Trophoblast cell (in vitro differentiated cells and primary cell): ENCODE measurements around the gene PIK3R5.
A peak's percentile ranks its signal among the peaks of the same experiment; 100 is the strongest.

Experiments
- DNase-seq, 2 donors: peaks; one replicate each; pipeline ENCODE4 v3.0.0-alpha.2; 2016
- H2AFZ ChIP-seq: 2 replicates; pipeline ENCODE4 v1.6.1; 2013; ENCODE audit warnings: low read length, moderate library complexity, mild to moderate bottlenecking; ENCODE audit not compliant: insufficient read depth, poor library complexity
- H2AK5ac ChIP-seq: 2 replicates; pipeline ENCODE4 v1.6.1; 2013; ENCODE audit warnings: mild to moderate bottlenecking, low read length
- H2BK120ac ChIP-seq: 2 replicates; pipeline ENCODE4 v1.6.1; 2013; ENCODE audit warnings: low read length, mild to moderate bottlenecking, moderate library complexity; ENCODE audit not compliant: insufficient read depth, poor library complexity
- H2BK12ac ChIP-seq: 2 replicates; pipeline ENCODE4 v1.6.1; 2013; ENCODE audit warnings: mild to moderate bottlenecking, low read length, moderate library complexity
- H2BK5ac ChIP-seq: 2 replicates; pipeline ENCODE4 v1.6.1; 2013; ENCODE audit warnings: low read length, low read depth, moderate library complexity, mild to moderate bottlenecking; ENCODE audit not compliant: poor library complexity
- H3K14ac ChIP-seq: 2 replicates; pipeline ENCODE4 v1.6.1; 2013; ENCODE audit warnings: mild to moderate bottlenecking, low read length
- H3K18ac ChIP-seq: 2 replicates; pipeline ENCODE4 v1.6.1; 2013; ENCODE audit warnings: mild to moderate bottlenecking, low read length
- H3K23ac ChIP-seq: 2 replicates; pipeline ENCODE4 v1.6.1; 2013; ENCODE audit warnings: low read length
- H3K27ac ChIP-seq: 2 replicates; pipeline ENCODE4 v1.5.1; 2013; ENCODE audit warnings: low read depth, mild to moderate bottlenecking, inconsistent platforms, low read length, moderate library complexity
- H3K27me3 ChIP-seq: 2 replicates; pipeline ENCODE4 v1.6.1; 2013; ENCODE audit warnings: inconsistent platforms, mild to moderate bottlenecking, low read length, moderate library complexity; ENCODE audit not compliant: insufficient read depth
- H3K36me3 ChIP-seq, 2 experiments: 1 replicate in 1 of 2; 2 replicates in 1 of 2; pipeline ENCODE4 v1.6.1; 2013; ENCODE audit warnings: low read length in 2 of 2, mild to moderate bottlenecking in 2 of 2, moderate library complexity in 1 of 2; ENCODE audit not compliant: insufficient read depth in 2 of 2, control insufficient read depth in 1 of 2
- H3K4ac ChIP-seq: 2 replicates; pipeline ENCODE4 v1.6.1; 2013; ENCODE audit warnings: low read depth, mild to moderate bottlenecking, low read length, moderate library complexity
- H3K4me1 ChIP-seq, 2 experiments: 1 replicate in 1 of 2; 2 replicates in 1 of 2; pipeline ENCODE4 v1.6.1; 2013; ENCODE audit warnings: low read length in 2 of 2, mild to moderate bottlenecking in 2 of 2, moderate library complexity in 1 of 2; ENCODE audit not compliant: insufficient read depth in 2 of 2, control insufficient read depth in 1 of 2
- H3K4me2 ChIP-seq: 2 replicates; pipeline ENCODE4 v1.6.1; 2013; ENCODE audit warnings: inconsistent platforms, mild to moderate bottlenecking, low read length, moderate library complexity
- H3K4me3 ChIP-seq: 2 replicates; pipeline ENCODE4 v1.5.1; 2013; ENCODE audit warnings: mild to moderate bottlenecking, low read depth, low read length, inconsistent platforms
- H3K79me1 ChIP-seq: one replicate; pipeline ENCODE4 v1.6.1; 2013; ENCODE audit warnings: low read length
- H3K79me2 ChIP-seq: 2 replicates; pipeline ENCODE4 v1.6.1; 2013; ENCODE audit warnings: low read length, mild to moderate bottlenecking; ENCODE audit not compliant: control insufficient read depth, insufficient read depth, poor library complexity
- H3K9ac ChIP-seq: 2 replicates; pipeline ENCODE4 v1.6.1; 2013; ENCODE audit warnings: mild to moderate bottlenecking, low read length
- H3K9me3 ChIP-seq: 2 replicates; pipeline ENCODE4 v1.6.1; 2013; ENCODE audit warnings: low read depth, mild to moderate bottlenecking, control low read depth, inconsistent platforms, low read length; ENCODE audit not compliant: insufficient read depth
- H4K12ac ChIP-seq: 2 replicates; pipeline ENCODE4 v1.6.1; 2013; ENCODE audit warnings: low read depth, mild to moderate bottlenecking, low read length, moderate library complexity
- H4K8ac ChIP-seq: 2 replicates; pipeline ENCODE4 v1.6.1; 2013; ENCODE audit warnings: low read depth, mild to moderate bottlenecking, low read length, moderate library complexity
- H4K91ac ChIP-seq: one replicate; pipeline ENCODE4 v1.6.1; 2013; ENCODE audit warnings: low read depth, mild to moderate bottlenecking, low read length, moderate library complexity
- WGBS: extraction: QIAGEN DNeasy Blood & Tissue Kit; methylation state at CpG from one replicate; pipeline ENCODE4 v1.1.7; 2013; ENCODE audit warnings: missing lambda C conversion rate; ENCODE audit not compliant: insufficient read length, insufficient coverage; ENCODE audit errors: extremely low coverage; 5-methylcytosine and 5-hydroxymethylcytosine counted together

The PIK3R5 gene

GRCh38 chr17:8851600-8851999 is 113.9 kb downstream of the PIK3R5 start:
- Histone ChIP-seq H3K23ac (no peak overlapping the region), H4K91ac (no peak overlapping the region), H3K4me1 (peaks cover 0 to 1% of the 10 kb centered on the region in 2 experiments), H3K14ac (no peak overlapping the region), H2BK120ac (no peak overlapping the region), H3K27me3 (no peaks in the 10 kb centered on the region), H3K9me3 (no peaks in the 10 kb centered on the region), H3K79me2 (no peaks in the 10 kb centered on the region), H4K12ac (no peak overlapping the region), H3K4me3 (no peak overlapping the region), H2BK5ac (no peak overlapping the region), H2AFZ (no peak overlapping the region), H3K18ac (no peak overlapping the region), H3K36me3 (no peaks in the 10 kb centered on the region), H3K27ac (no peak overlapping the region), H3K9ac (no peak overlapping the region), H3K79me1 (no peaks in the 10 kb centered on the region), H3K4me2 (no peak overlapping the region), H2BK12ac (no peak overlapping the region), H2AK5ac (no peak overlapping the region), H4K8ac (no peak overlapping the region), H3K4ac (no peak overlapping the region)
- no CpG with 5 or more reads among the region's 5 CpGs for WGBS
- no peak for DNase-seq

GRCh38 chr17:8849311-8850041 is 116.0 kb downstream of the PIK3R5 start:
- Histone ChIP-seq H3K23ac (no peak overlapping the region), H3K27me3 (no peaks in the 10 kb centered on the region), H3K79me2 (no peaks in the 10 kb centered on the region), H2AK5ac (no peak overlapping the region), H3K14ac (no peak overlapping the region), H4K91ac (no peak overlapping the region), H2BK120ac (no peak overlapping the region), H4K12ac (no peak overlapping the region), H3K4me1 (peaks cover 0 to 1% of the 10 kb centered on the region in 2 experiments), H3K4me2 (no peak overlapping the region), H3K18ac (no peak overlapping the region), H3K9ac (no peak overlapping the region), H3K36me3 (no peaks in the 10 kb centered on the region), H2BK12ac (no peak overlapping the region), H2AFZ (no peak overlapping the region), H3K9me3 (no peaks in the 10 kb centered on the region), H3K79me1 (no peaks in the 10 kb centered on the region), H3K4me3 (no peak overlapping the region), H4K8ac (no peak overlapping the region), H2BK5ac (no peak overlapping the region), H3K4ac (no peak overlapping the region), H3K27ac (no peak overlapping the region)
- DNase-seq: no peak
- no CpG with 5 or more reads among the region's 4 CpGs for WGBS

- no peak for DNase-seq
- Histone ChIP-seq H3K9ac (no peak overlapping the region), H3K79me2 (no peaks in the 10 kb centered on the region), H3K27me3 (no peaks in the 10 kb centered on the region), H3K79me1 (no peaks in the 10 kb centered on the region), H3K23ac (no peak overlapping the region), H3K14ac (no peak overlapping the region), H3K27ac (no peak overlapping the region), H2AFZ (no peak overlapping the region), H4K91ac (no peak overlapping the region), H3K4me1 (peaks cover 0 to 1% of the 10 kb centered on the region in 2 experiments), H2BK12ac (no peak overlapping the region), H3K4me2 (no peak overlapping the region), H3K9me3 (no peaks in the 10 kb centered on the region), H2AK5ac (no peak overlapping the region), H3K18ac (no peak overlapping the region), H3K4me3 (no peak overlapping the region), H3K36me3 (no peaks in the 10 kb centered on the region), H2BK5ac (no peak overlapping the region), H2BK120ac (no peak overlapping the region), H4K8ac (no peak overlapping the region), H3K4ac (no peak overlapping the region), H4K12ac (no peak overlapping the region)
- WGBS: no CpG with 5 or more reads among the region's 2 CpGs
Measured at GRCh38 chr17:8847891-8848290, 117.6 kb downstream of the PIK3R5 start.

GRCh38 chr17:8846768-8847211 is 118.7 kb downstream of the PIK3R5 start:
- peak overlapping the region; percentile 87 for H4K8ac ChIP-seq
- H3K9me3 ChIP-seq: no peaks in the 10 kb centered on the region
- no peak overlapping the region for H3K18ac ChIP-seq
- H4K91ac ChIP-seq: no peak overlapping the region
- no peaks in the 10 kb centered on the region for H3K79me2 ChIP-seq
- H4K12ac ChIP-seq: no peak overlapping the region
- no peak overlapping the region for H3K9ac ChIP-seq
- H3K36me3 ChIP-seq: no peaks in the 10 kb centered on the region
- no peak overlapping the region for H2BK5ac ChIP-seq
- no peak overlapping the region for H3K14ac ChIP-seq
- H2BK12ac ChIP-seq: no peak overlapping the region
- peak overlapping the region; percentile 11 for H2AFZ ChIP-seq
- no peak overlapping the region for H3K27ac ChIP-seq
- H3K23ac ChIP-seq: no peak overlapping the region
- no peak overlapping the region for H3K4ac ChIP-seq
- H2BK120ac ChIP-seq: no peak overlapping the region
- peaks cover 0 to 3% of the 10 kb centered on the region in 2 experiments for H3K4me1 ChIP-seq
- H2AK5ac ChIP-seq: no peak overlapping the region
- H3K79me1 ChIP-seq: no peaks in the 10 kb centered on the region
- DNase-seq: peak; percentile 16 to 32
- no peaks in the 10 kb centered on the region for H3K27me3 ChIP-seq
- H3K4me3 ChIP-seq: no peak overlapping the region
- no peak overlapping the region for H3K4me2 ChIP-seq
